MM.1S (cell line): ENCODE results near the gene DCXR.

Experiments used
- EZH2 ChIP-seq: fragments of 300-600 bp; sonication (generic); optimal IDR thresholded peaks from 2 replicates; pipeline ENCODE3; 2017; ENCODE audit warnings: low read depth, mild to moderate bottlenecking, antibody characterized with exemption, low read length, mixed read lengths
- EZH2phosphoT487 ChIP-seq: fragments of 300-600 bp; sonication (generic); IDR thresholded peaks from 2 replicates; pipeline ENCODE4 v1.6.1; 2018; ENCODE audit warnings: antibody characterized with exemption, low read length
- TF ChIP-seq, protein P1 (sequence below): fragments of 300-600 bp; sonication (generic); IDR thresholded peaks from 2 replicates; pipeline ENCODE4 v1.5.1; 2016; ENCODE audit warnings: antibody characterized with exemption, low read length, mixed read lengths

DNA sequence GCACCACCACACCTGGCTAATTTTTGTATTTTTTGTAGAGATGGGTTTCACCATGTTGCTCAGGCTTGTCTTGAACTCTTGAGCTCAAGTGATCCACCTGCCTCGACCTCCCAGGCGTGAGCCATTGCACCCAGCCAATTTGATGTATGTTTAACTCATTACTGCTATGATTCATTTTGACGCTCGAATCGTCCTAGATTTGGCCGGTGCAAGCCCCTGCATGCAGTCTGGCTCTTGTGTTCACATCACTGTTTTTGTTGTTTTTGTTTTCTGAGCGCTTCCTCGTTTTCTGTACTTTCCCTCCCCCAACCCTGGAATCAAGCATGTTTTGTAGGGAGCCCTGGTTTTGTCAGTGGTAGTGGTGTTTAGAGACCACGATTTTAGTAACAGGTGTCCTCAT is 35.9 kb upstream of the DCXR start:
- TF ChIP-seq, protein P1, sequence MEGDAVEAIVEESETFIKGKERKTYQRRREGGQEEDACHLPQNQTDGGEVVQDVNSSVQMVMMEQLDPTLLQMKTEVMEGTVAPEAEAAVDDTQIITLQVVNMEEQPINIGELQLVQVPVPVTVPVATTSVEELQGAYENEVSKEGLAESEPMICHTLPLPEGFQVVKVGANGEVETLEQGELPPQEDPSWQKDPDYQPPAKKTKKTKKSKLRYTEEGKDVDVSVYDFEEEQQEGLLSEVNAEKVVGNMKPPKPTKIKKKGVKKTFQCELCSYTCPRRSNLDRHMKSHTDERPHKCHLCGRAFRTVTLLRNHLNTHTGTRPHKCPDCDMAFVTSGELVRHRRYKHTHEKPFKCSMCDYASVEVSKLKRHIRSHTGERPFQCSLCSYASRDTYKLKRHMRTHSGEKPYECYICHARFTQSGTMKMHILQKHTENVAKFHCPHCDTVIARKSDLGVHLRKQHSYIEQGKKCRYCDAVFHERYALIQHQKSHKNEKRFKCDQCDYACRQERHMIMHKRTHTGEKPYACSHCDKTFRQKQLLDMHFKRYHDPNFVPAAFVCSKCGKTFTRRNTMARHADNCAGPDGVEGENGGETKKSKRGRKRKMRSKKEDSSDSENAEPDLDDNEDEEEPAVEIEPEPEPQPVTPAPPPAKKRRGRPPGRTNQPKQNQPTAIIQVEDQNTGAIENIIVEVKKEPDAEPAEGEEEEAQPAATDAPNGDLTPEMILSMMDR: no peak
- no peak for TF ChIP-seq EZH2
- no peak for TF ChIP-seq EZH2phosphoT487
